Measurements from ENCODE around the gene AVPI1.
"Not testable (repeated sequence)": the region's sequence is repeated elsewhere in the genome, so short reads cannot be mapped to it uniquely, and the experiment has no call there.

The AVPI1 gene

DNA sequence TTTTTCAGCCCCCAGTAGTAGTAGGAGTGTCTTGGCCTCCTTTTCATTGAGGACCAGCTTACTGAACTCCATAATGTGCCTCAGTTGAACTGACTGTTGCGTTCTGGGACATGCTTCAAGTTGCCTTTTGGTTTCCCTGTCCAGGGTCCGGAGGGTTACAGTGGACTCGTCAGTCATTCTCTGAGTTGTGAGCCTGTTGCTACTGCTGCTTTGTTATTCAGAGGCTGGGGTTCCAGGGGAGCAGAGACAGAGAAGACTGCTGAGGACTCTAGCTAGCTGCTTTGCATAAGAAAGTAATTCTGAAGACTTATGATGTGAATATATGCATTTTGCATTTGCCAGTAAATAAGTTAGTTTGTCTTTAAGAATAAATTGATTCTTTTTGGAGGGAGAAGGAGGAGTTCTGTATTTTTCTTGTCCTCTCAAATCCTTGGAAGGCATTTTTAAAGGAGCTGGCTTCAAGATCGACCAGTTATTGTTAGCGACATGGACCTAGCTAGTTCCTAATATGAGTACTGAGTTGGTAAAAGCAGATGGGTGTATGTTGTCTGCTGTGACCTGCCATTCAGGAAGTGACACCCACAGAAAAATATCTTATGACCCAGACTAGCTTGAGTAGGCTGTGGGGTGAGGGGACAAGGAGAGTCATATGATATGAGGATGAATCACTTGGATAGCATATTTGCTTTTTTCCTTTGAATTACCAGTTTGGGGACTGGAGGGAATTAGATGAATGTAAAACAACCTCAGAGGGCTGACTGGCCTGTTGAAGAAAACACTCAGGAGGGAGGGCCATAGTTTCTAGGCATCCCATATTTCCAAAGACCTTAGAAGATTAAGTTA, 38.3 kb downstream of the AVPI1 start:
- peaks cover 85% of the 10 kb centered on the region for H3K36me3 ChIP-seq (ENCODE audit: low read depth)
- peaks cover 59% of the 10 kb centered on the region for H3K4me1 ChIP-seq (ENCODE audit: insufficient read depth, poor library complexity, severe bottlenecking)
- TF ChIP-seq CTCF (IDR thresholded peaks at IDR 0.05; ENCODE audit: poor library complexity, severe bottlenecking) = no peak
- no peaks in the 10 kb centered on the region for H3K27me3 ChIP-seq (ENCODE audit: insufficient read depth, poor library complexity, severe bottlenecking)
- no peaks in the 10 kb centered on the region for H3K9me3 ChIP-seq (ENCODE audit: severe bottlenecking)
- peak overlapping the region; percentile 99 for H3K27ac ChIP-seq (ENCODE audit: poor library complexity, severe bottlenecking)
- H3K4me3 ChIP-seq (ENCODE audit: severe bottlenecking) = no peak overlapping the region
- DNase-seq (ENCODE audit: low spot score) = peak; percentile 65
- peak; percentile 79 for ATAC-seq (ENCODE audit: low read depth)

GRCh38 chr10:97647556-97647955, 39.5 kb downstream of the AVPI1 start:
- TF ChIP-seq CTCF (IDR thresholded peaks at IDR 0.05; ENCODE audit: poor library complexity, severe bottlenecking) = no peak
- no peak for DNase-seq (ENCODE audit: low spot score)
- peaks cover 82% of the 10 kb centered on the region for H3K36me3 ChIP-seq (ENCODE audit: low read depth)
- H3K27ac ChIP-seq (ENCODE audit: poor library complexity, severe bottlenecking) = peak overlapping the region; percentile 99
- H3K4me1 ChIP-seq (ENCODE audit: insufficient read depth, poor library complexity, severe bottlenecking) = peaks cover 64% of the 10 kb centered on the region
- no peaks in the 10 kb centered on the region for H3K27me3 ChIP-seq (ENCODE audit: insufficient read depth, poor library complexity, severe bottlenecking)
- ATAC-seq (ENCODE audit: low read depth) = peak; percentile 31; the same call in 2 of the 3 replicates
- no peak overlapping the region for H3K4me3 ChIP-seq (ENCODE audit: severe bottlenecking)
- no peaks in the 10 kb centered on the region for H3K9me3 ChIP-seq (ENCODE audit: severe bottlenecking)

GRCh38 chr10:97644936-97645335, 42.1 kb downstream of the AVPI1 start:
- no peaks in the 10 kb centered on the region for H3K9me3 ChIP-seq (ENCODE audit: severe bottlenecking)
- no peak for DNase-seq (ENCODE audit: low spot score)
- no peak for TF ChIP-seq CTCF (IDR thresholded peaks at IDR 0.05; ENCODE audit: poor library complexity, severe bottlenecking)
- peak overlapping the region; percentile 9 for H3K27ac ChIP-seq (ENCODE audit: poor library complexity, severe bottlenecking)
- H3K4me3 ChIP-seq (ENCODE audit: severe bottlenecking) = no peak overlapping the region
- H3K36me3 ChIP-seq (ENCODE audit: low read depth) = peaks cover 58% of the 10 kb centered on the region
- H3K27me3 ChIP-seq (ENCODE audit: insufficient read depth, poor library complexity, severe bottlenecking) = no peaks in the 10 kb centered on the region
- no peak for ATAC-seq (ENCODE audit: low read depth)
- H3K4me1 ChIP-seq (ENCODE audit: insufficient read depth, poor library complexity, severe bottlenecking) = peaks cover 41% of the 10 kb centered on the region

DNA sequence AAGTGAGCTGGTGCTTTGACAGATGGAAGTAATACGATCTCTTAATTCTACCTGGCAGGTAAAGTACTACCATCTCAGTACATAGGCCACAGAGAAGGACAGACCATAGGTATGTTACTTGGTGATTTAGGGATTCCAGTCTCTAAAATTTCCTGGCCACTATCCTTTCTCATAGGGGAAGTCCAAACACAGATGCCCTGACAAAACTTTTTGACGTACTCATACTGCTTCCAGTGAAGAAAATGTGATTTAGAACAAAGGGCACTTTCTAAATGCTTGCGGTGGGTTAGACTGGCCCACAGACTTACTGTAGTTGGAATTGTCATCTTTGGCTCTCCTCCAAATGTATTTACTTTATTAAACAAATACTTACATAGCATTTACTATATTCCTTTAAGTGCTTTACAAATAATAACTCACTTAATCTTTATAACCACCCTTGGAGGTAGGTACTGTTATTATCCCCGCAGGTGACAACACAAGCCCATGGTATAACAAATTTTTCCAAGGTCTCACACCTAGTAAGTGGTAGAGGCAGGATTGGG, 43.5 kb downstream of the AVPI1 start:
- H3K9me3 ChIP-seq (ENCODE audit: severe bottlenecking) = no peaks in the 10 kb centered on the region
- TF ChIP-seq CTCF (IDR thresholded peaks at IDR 0.05; ENCODE audit: poor library complexity, severe bottlenecking) = no peak
- no peak for ATAC-seq (ENCODE audit: low read depth)
- peaks cover 27% of the 10 kb centered on the region for H3K4me1 ChIP-seq (ENCODE audit: insufficient read depth, poor library complexity, severe bottlenecking)
- H3K4me3 ChIP-seq (ENCODE audit: severe bottlenecking) = no peak overlapping the region
- H3K27ac ChIP-seq (ENCODE audit: poor library complexity, severe bottlenecking) = peak overlapping the region; percentile 73
- DNase-seq (ENCODE audit: low spot score) = no peak
- H3K27me3 ChIP-seq (ENCODE audit: insufficient read depth, poor library complexity, severe bottlenecking) = no peaks in the 10 kb centered on the region
- H3K36me3 ChIP-seq (ENCODE audit: low read depth) = peaks cover 52% of the 10 kb centered on the region

- not testable (repeated sequence) for ATAC-seq (ENCODE audit: low read depth); DNase-seq (ENCODE audit: low spot score); H3K27me3 ChIP-seq (ENCODE audit: insufficient read depth, poor library complexity, severe bottlenecking); H3K9me3 ChIP-seq (ENCODE audit: severe bottlenecking)
- Histone ChIP-seq H3K36me3 (ENCODE audit: low read depth) (peaks cover 45% of the 10 kb centered on the region), H3K27ac (ENCODE audit: poor library complexity, severe bottlenecking) (peak overlapping the region; percentile 73), H3K4me1 (ENCODE audit: insufficient read depth, poor library complexity, severe bottlenecking) (peaks cover 18% of the 10 kb centered on the region), H3K4me3 (ENCODE audit: severe bottlenecking) (peak overlapping the region; percentile 87)
Observed at GRCh38 chr10:97642471-97643159, 44.4 kb downstream of the AVPI1 start.
